ENCODE results near the gene IFT22.

DNA sequence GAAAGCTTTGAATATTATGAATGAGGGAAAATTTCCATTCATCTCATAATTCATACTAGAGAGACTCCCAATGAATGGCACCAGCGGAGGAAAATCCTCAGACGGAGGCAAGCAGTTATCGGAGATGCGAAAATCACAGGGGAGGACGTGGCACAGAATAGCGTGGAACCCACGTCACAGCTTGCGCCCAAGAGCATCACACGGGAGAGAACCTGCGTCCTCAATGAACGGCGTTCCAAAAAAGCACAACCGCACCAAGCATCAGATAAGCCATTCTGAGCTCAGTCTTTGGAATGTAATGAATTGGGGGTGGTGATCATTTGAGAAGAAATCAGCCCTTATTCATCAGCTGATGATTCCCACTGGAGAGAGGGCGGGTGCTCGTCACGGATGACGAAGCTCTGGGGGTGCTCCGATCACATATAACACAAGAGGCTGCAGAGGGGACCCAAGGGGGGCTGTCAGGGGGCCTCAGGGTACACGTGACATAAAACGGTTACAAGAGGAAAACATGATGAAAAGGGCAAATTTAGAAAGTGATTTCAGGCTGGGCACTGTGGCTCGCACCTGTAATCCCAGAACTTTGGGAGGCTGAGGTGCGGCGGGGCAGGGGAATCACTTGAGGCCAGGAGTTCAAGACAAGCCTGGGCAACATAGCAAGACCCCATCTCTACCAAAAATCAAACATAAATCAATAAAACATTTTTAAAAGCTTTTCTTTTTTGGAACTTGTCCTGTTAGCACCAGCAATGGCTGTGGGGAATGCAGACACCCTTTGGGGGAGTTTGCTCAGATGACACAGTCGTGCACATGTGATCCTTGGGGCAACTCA lies 42.9 kb downstream of the IFT22 start:
- TF ChIP-seq, protein P1, sequence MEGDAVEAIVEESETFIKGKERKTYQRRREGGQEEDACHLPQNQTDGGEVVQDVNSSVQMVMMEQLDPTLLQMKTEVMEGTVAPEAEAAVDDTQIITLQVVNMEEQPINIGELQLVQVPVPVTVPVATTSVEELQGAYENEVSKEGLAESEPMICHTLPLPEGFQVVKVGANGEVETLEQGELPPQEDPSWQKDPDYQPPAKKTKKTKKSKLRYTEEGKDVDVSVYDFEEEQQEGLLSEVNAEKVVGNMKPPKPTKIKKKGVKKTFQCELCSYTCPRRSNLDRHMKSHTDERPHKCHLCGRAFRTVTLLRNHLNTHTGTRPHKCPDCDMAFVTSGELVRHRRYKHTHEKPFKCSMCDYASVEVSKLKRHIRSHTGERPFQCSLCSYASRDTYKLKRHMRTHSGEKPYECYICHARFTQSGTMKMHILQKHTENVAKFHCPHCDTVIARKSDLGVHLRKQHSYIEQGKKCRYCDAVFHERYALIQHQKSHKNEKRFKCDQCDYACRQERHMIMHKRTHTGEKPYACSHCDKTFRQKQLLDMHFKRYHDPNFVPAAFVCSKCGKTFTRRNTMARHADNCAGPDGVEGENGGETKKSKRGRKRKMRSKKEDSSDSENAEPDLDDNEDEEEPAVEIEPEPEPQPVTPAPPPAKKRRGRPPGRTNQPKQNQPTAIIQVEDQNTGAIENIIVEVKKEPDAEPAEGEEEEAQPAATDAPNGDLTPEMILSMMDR (IDR thresholded peaks at IDR 0.05), result no peak
- TF ChIP-seq POLR2A (IDR thresholded peaks at IDR 0.05), result no peak

All from heart left ventricle (tissue), 13 donors.